GM18870 (cell line): Measurements from ENCODE around the gene TNFAIP3.
"Not testable (repeated sequence)": the region's sequence is repeated elsewhere in the genome, so short reads cannot be mapped to it uniquely, and the experiment has no call there.

Experiments used
- ATAC-seq: cut with Tn5 transposase; IDR thresholded peaks from one replicate; pipeline ENCODE4 v1.9.1; 2021; ENCODE audit warnings: moderate library complexity; ENCODE audit not compliant: unreplicated experiment

The TNFAIP3 gene

DNA sequence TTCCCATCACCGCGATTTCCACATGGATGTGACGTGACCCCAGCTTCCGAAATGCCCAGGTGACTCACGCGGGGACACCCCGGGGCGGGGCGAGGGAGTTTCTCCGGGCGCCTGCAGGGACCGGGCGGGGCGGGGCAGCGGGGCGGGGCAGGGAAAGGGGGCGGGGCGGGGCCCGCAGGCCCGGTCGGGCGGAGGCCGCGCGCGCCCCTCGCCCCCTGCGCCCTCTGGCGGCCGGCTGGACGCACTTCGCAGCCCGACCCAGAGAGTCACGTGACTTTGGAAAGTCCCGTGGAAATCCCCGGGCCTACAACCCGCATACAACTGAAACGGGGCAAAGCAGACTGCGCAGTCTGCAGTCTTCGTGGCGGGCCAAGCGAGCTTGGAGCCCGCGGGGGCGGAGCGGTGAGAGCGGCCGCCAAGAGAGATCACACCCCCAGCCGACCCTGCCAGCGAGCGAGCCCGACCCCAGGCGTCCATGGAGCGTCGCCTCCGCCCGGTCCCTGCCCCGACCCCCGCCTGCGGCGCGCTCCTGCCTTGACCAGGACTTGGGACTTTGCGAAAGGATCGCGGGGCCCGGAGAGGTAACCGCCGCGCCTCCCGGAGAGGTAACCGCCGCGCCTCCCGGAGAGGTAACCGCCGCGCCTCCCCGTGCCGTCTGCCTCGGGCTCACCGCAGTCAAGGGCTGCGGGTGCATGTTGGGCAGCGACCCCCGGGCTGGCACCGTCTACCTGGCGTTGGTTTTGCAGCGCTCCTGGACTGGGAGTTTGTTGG is at the start of gene TNFAIP3:
Gene TNFAIP3 (plus strand): TSS at position 346 of the 771 bp plus-strand sequence. CDS start 3,969 bp downstream, outside the sequence.
- ATAC-seq = peak; percentile 61

DNA sequence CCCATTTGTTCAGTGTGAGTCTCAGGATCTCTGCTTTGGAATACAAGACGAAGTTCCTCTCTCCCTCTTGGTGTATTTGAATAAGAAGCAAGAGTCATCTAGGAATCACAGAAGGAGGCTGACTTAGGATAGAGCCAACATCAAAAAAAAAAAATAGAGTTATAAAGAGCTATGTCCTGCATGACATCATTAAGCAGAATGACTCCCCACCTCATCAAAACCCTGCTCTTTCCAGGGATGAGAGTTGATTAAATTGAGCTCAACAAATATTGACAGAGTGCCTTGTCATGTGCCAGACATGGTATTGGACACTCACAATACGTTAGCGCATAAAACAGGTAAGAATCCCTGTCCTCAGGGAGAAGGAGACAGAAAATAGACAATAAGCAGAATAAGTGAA is 48.6 kb upstream of the TNFAIP3 start:
- ATAC-seq = no peak

DNA sequence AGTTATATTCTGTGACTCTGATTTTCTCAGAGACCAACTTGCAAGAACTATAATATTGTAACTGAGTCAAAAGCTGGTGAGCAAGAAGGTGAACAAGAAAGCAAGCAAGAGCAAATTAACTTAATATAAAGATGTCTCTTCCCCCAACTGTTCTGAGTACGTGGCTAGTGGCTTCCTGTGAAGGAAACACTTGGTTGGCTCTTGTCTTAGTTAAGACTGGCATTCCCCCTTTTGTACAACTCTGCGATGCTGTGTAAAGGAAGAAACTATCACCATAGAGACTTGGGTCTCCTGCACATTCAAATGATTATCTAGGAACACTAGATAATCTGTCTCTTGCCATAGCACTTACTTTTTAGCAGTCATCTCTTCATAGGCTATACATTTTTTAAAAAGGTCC is 47.3 kb upstream of the TNFAIP3 start:
- no peak for ATAC-seq

DNA sequence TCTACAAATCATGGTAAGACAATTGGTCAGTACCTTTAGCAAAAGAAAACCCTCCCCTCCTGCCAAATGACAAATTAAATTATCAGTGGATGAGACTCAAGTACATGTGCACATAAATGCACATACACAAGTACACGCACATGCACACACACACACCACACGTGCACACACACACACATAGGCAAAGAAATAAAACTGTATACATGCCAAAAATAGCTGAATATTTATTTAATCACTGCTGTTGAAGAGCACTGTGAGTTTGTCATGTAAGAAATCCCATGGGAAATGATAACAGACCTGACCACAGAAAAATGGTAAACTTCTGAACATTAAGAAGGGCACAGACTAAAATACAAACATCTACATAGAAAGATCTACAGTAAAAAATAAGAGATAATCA is 46.6 kb upstream of the TNFAIP3 start:
- ATAC-seq = no peak

DNA sequence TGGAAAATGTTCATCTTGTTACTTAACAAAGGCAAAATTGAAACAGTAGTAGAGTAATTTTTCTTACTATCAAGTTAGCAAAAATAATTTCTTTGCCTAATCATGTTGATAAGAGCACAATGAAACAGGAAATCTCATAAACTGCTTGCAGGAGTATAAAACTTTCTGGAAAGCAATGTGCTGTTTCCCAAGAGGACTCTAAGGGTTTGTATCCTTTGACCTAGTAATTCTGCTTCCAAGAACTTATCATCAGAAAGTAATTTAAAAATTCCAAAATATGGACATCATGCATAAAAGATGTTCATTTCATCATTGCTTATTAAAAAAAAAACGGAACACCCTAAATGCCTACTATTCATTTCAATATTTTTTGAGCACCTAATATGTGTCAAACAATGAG is 46.1 kb upstream of the TNFAIP3 start:
- no peak for ATAC-seq

DNA sequence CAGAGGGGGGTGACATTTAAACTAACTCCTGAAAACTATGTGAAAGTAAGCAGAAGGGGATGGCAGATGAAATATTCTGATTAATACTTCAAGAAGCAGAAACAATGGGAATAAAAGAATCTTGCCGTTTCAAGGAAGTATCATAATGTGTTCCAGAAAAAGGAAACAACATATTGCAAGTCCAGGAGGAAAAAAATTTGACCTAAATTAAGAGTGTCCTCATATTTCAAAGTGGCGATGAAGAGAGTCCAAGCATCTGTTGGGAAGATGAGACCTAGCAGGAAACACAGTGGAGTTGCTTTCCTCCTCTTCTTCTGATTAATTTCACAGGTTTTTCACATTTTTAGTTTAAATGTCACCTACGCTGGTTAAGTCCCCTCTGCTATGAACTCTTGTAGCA is 45.6 kb upstream of the TNFAIP3 start:
- ATAC-seq = no peak

DNA sequence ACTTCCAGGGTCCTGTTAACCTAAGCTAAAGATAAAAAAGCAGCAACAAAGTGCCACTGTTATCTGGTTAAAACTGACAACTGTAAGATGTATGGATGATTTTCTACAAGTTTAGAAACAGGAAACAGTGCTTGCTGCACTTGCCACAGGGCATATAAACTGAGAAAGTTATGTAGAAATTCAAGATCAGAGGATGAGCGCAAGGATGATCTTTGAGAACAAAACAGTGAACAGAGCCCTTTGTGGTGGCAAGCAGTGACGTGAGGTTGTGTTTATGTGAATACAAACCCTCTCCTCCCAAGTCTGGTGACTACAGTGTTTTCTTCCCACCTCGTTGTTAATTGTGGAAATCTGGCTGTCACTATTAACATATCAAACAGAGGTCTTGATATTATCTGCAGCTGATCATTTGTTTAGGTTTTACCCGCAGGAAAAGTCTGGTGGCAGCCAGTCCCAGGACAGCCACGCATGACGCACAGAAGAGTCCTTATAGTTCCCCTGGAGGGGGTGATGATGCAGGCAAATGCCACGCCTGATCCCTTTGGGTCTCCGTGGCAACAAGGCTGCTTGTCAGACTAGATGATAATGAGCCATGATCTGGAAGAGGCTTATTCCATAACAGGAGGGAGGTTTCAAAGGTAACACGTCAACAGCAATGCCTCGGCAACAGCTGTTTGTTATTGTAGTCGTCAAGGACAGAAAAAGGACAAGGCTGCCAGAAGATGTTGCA is 43.1 kb upstream of the TNFAIP3 start:
- no peak for ATAC-seq

DNA sequence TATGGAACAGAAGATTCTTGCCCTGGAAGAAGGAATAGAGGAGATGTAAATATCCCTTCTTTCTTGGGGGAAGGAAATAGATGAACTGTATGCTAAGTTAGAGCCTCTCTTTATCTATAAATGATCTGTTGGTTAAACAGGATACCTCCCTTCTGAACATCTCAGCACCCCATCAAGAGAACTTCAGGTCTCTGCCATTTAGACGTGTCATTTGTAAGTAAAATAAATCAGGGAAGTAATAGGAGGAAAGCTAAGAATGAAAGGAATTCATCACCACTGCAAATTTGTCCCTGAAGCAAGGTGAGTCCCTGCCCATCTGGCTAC is 42.5 kb upstream of the TNFAIP3 start:
- no peak for ATAC-seq

DNA sequence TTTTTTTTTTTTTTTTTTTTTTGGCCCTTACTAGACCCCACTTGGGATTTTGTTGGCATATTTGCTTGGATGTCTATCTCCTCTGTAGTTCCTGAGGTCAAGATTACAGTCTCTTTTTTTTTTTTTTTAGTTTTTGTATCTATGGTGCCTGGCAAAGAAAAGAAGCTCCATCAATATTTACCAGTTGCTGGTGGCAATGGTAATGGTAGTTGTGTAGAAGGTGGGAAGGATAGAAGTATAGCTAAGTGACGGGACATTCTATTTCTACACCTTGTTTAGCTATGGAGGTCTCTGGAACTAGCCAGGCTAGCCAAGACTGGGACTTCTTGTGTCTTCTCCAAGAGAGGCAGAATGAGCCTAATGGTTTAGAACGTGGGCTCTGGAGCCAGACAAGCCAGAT is 42.2 kb upstream of the TNFAIP3 start:
- ATAC-seq = no peak

DNA sequence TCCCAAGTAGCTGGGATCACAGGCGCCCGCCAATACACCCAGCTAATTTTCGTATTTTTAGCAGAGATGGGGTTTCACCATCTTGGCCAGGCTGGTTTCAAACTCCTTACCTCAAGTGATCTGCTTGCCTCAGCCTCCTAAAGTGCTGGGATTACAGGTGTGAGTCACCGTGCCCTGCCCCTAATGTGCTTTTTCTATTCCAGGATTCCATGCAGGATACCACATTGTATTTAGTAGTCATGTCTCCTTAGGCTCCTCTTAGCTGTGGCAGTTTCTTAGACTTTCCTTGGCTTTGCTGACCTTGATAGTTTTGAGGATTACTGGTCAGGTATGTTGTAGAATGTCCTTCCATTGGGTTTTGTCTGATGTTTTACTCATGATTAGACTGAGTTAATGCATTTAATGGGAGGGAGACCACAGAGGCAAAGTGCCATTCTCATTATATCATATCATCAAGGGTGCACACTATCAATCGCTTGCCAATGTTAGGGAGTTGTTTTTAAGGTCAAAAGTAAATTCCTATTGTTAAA is 39.6 kb upstream of the TNFAIP3 start:
- no peak for ATAC-seq

DNA sequence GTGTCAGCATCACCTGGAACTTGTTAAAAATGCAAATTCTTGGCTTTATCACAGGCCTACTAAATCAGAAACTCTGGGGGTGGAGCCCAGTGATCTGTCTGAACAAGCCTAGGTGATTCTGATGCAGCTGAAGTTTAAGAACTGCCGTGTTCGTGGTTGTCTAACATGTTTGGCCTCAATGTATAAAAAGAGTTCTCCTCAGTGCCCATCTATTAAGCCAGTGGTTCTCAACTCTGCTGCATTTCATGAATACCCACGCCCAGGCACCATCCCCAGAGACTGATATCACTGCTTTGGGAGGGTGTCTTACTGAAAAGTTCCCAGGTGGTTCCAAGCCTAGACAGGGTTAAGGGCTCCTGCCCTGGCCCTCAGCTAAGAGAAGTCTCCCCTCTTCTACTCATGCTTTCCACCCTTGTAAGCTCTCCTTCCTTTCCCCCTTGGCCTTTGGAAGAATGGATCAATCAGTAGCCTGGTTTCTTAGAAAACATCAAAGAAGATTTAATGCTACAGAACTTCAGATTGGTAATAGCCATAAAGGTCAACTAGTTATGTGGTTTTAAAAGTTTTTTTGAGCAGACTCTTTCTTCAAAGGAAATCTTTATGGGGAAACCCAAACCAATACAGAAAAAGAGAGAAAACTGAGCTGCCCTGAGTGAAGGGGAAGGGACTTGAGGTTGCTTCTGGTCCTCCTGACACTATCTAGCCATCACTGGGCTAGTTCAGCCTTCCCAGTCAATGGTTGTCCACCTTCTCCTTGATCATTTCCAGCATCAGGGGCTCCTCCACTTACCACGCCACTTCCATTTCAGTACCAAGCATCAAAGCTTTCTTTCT is 38.9 kb upstream of the TNFAIP3 start:
- peak; percentile 52 for ATAC-seq

DNA sequence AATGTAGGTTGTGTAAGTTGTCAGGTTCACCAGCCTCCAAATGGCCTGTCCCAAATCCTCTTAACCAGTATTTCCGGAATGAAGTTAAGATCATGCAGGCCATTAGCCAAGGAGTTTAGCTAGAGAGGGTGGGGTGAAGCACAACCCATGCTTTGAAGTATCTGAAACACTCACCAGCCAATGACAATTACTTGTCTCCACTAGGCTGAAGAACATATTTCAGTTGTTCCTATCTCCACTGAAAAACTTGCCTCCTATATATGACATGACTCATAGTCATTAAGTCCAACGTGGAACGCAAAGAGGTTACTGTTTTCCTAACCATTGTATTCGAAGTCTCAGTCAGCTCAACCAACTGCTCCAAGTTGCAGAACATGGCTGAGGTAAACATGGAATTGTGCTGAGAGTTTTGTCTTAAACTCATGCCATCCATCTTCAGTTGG is 37.4 kb upstream of the TNFAIP3 start:
- ATAC-seq = no peak

DNA sequence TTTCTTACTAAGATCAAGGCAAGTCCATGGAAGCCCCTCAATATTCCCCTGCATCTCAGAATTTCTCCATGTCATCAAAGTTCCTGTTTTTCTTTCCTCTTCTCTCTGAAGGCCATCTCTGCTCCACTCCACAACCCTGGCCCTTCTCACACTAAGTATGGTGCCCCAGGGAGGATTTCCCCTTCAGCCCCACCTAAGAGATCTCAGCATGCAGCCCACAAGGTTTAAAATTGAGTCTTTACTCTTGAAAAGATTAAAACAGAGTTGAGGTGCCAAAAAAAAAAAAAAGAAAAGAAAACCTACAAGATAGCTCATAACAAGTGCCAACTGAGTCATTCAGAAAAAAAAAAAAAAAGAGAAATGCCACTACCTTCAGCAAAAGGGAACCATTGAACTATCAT is 36.5 kb upstream of the TNFAIP3 start:
- no peak for ATAC-seq

DNA sequence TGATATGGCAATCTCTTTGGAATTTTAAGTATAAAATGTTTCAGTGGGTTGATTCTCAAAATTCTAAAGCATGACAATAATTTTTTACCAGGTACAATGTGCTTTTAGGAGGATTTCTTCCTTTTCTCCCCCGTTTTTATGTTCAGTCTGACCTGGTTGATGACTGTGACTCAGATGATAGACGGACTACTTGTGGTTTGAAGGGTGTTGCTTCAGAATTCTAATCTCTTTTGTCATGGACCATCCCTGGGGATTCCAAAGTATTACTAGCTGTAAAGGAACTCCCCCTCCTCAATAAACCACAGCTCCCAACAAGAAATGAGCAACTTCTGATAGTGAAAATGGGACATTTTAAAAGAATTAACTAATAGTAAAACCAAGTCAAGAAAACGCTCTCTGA is 34.9 kb upstream of the TNFAIP3 start:
- no peak for ATAC-seq

DNA sequence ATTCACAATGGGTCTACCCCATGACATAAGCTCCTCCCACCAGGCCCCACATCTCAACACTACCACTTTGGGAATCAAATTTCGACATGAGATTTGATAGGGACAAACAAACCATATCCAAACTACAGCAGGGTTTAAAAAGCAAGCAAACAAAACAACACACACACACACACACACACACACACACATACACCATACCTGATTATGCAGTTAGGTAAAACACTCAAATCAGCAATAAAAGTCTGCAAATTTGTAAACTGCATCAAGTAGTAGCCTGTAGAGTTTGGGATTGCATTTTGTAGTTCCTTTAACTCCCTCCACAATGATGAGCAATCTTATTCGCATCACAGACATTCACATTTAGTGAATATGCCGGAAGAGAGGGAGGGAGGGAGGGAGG is 32.6 kb upstream of the TNFAIP3 start:
- ATAC-seq = no peak

DNA sequence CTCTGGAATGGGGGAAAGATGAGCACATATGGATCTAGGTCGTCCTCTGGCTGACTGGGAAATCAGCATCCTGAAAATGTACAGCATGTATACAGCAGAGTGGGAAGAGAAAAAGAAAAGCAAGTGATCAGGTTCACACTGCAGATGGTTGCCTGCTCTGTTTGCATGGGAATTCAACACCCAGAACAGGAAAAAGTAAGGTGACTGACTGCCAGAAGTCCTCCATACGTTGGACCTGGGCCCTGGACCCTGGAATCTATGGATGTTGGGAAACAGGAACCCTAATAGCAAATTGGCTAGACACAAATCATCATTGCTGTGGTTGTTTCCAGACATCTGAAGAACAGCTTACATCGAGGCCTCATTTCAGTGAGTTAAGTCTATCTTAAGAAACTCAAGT is 30.3 kb upstream of the TNFAIP3 start:
- ATAC-seq = no peak

DNA sequence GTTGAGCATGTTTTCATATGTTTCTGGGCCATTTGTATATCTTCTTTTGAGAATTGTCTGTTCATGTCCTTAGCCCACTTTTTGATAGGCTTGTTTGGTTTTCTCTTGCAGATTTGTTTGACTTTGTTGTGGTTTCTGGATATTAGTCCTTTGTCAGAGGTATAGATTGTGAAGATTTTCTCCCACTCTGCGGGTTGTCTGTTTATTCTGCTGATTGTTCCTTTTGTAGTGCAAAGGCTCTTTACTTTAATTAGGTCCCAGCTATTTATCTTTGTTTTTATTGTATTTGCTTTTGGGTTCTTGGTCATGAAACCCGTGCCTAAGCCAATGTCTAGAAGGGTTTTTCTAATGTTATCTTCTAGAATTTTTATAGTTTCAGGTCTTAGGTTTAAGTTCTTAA is 29.0 kb upstream of the TNFAIP3 start:
- ATAC-seq = not testable (repeated sequence)

DNA sequence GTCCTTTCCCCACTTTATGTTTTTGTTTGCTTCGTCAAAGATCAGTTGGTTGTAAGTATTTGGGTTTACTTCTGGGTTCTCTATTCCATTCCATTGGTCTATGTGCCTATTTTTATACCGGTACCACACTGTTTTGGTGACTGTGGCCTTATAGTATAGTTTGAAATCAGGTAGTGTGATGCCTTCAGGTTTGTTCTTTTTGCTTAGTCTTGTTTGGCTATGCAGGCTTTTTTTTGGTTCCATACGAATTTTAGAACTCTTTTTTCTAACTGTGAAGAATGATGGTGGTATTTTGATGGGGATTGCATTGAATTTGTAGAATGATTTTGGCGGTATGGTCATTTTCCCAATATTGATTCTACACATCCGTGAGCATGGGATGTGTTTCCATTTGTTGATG is 28.5 kb upstream of the TNFAIP3 start:
- ATAC-seq = not testable (repeated sequence)

DNA sequence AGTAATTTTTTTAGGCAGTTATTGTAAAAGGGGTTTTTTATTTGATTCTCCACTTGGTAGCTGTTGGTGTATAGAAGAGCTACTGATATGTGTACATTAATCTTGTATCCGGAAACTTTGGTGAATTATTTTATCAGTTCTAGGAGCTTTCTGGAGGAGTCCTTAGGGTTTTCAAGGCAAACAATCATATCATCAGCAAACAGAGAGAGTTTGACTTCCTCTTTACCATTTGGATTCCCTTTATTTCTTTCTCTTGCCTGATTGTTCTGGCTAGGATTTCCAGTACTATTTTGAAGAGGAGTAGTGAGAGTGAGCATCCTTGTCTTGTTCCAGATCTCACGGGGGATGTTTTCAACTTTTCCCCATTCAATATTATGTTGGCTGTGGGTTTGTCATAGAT is 28.0 kb upstream of the TNFAIP3 start:
- ATAC-seq = no peak

DNA sequence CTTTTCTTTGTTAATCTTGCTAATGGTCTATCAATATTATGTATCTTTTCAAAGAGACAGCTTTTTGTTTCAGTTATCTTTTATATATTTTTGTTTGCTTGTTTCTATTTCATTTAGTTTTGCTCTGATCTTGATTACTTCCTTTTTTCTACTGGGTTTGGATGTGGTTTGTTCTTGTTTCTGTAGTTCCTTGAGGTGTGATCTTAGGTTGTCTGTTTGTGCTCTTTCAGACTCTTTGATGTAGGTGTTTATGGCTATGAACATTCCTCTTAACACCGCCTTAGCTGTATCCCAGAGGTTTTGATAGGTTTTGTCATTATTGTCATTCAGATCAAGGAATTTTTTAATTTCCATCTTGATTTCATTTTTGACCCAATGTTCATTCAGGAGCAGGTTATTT is 26.8 kb upstream of the TNFAIP3 start:
- no peak for ATAC-seq

DNA sequence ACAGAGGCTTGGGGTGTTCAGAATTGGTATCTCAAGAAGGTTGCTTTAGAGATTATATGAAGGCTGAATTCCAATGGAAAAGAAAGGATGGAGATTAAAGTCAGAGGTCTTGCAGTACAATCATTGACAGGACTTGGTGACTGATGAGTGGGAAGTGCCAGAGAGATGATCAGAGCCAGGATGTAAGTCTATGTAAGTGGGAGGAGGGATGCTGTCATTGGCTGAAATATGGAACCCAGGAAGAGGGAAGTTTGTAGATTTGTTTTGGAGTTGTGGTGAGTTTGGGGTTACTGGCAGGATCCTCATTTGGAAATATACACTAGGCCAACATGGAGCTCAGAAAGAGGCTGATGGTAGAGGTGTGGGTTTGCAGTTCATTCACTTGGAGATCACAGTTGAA is 23.8 kb upstream of the TNFAIP3 start:
- ATAC-seq = no peak
